ENCODE measurements around the gene CHD3. TPM values are rescaled to one million over a fixed set of nuclear protein-coding genes. Genes with fewer than 3 reads are reported as not detected.

Gene CHD3
- total and polyA plus RNA-seq, 2 donors, result 84.8 to 109 TPM

GRCh38 chr17:7887038-7887481 lies 1.5 kb upstream of the CHD3 start:
- Histone ChIP-seq H3K27ac (ENCODE audit: low read depth) (peak overlapping the region; percentile 97), H3K4me3 (ENCODE audit: low read depth, low read length) (peak overlapping the region; percentile 85), H3K36me3 (ENCODE audit: insufficient read depth) (peaks cover 3% of the 10 kb centered on the region), H3K4me1 (ENCODE audit: insufficient read depth) (no peaks in the 10 kb centered on the region)
- WGBS, result 3% methylated on average over 8 of the region's 8 CpGs
- DNase-seq (ENCODE audit: extremely low spot score), result no peak

- no peaks in the 10 kb centered on the region for H3K4me1 ChIP-seq (ENCODE audit: insufficient read depth)
- under 1% methylated on average over 35 of the region's 35 CpGs for WGBS
- H3K4me3 ChIP-seq (ENCODE audit: low read depth, low read length), result peak overlapping the region; percentile 85
- peaks cover 3% of the 10 kb centered on the region for H3K36me3 ChIP-seq (ENCODE audit: insufficient read depth)
- peak; percentile 96 for DNase-seq (ENCODE audit: extremely low spot score)
- H3K27ac ChIP-seq (ENCODE audit: low read depth), result peak overlapping the region; percentile 83
Observed at GRCh38 chr17:7887482-7888183, 956 bp upstream of the CHD3 start.

- Histone ChIP-seq H3K36me3 (ENCODE audit: insufficient read depth) (peaks cover 3% of the 10 kb centered on the region), H3K4me3 (ENCODE audit: low read depth, low read length) (no peak overlapping the region), H3K27ac (ENCODE audit: low read depth) (peak overlapping the region; percentile 72), H3K4me1 (ENCODE audit: insufficient read depth) (no peaks in the 10 kb centered on the region)
- peak; percentile 84 for DNase-seq (ENCODE audit: extremely low spot score)
- WGBS, result 16% methylated on average over 11 of the region's 11 CpGs
Observed at GRCh38 chr17:7889166-7889955, 772 bp downstream of the CHD3 start.

GRCh38 chr17:7893187-7893880 lies 4.7 kb downstream of the CHD3 start:
- H3K4me3 ChIP-seq (ENCODE audit: low read depth, low read length), result no peak overlapping the region
- H3K27ac ChIP-seq (ENCODE audit: low read depth), result no peak overlapping the region
- peaks cover 3% of the 10 kb centered on the region for H3K36me3 ChIP-seq (ENCODE audit: insufficient read depth)
- 86% methylated on average over 15 of the region's 15 CpGs for WGBS
- no peak for DNase-seq (ENCODE audit: extremely low spot score)
- no peaks in the 10 kb centered on the region for H3K4me1 ChIP-seq (ENCODE audit: insufficient read depth)

- Histone ChIP-seq H3K27ac (ENCODE audit: low read depth) (no peak overlapping the region), H3K36me3 (ENCODE audit: insufficient read depth) (peaks cover 7% of the 10 kb centered on the region), H3K4me3 (ENCODE audit: low read depth, low read length) (no peak overlapping the region), H3K4me1 (ENCODE audit: insufficient read depth) (no peaks in the 10 kb centered on the region)
- WGBS, result 92% methylated on average over 9 of the region's 9 CpGs
- DNase-seq (ENCODE audit: extremely low spot score), result no peak
Observed at GRCh38 chr17:7894226-7894625, 5.6 kb downstream of the CHD3 start.

GRCh38 chr17:7894866-7895265 lies 6.3 kb downstream of the CHD3 start:
- no peak overlapping the region for H3K4me3 ChIP-seq (ENCODE audit: low read depth, low read length)
- 85% methylated on average over 8 of the region's 8 CpGs for WGBS
- H3K36me3 ChIP-seq (ENCODE audit: insufficient read depth), result peaks cover 7% of the 10 kb centered on the region
- H3K4me1 ChIP-seq (ENCODE audit: insufficient read depth), result no peaks in the 10 kb centered on the region
- no peak for DNase-seq (ENCODE audit: extremely low spot score)
- H3K27ac ChIP-seq (ENCODE audit: low read depth), result no peak overlapping the region

- no peak overlapping the region for H3K4me3 ChIP-seq (ENCODE audit: low read depth, low read length)
- peaks cover 7% of the 10 kb centered on the region for H3K36me3 ChIP-seq (ENCODE audit: insufficient read depth)
- 86% methylated on average over 13 of the region's 13 CpGs for WGBS
- DNase-seq (ENCODE audit: extremely low spot score), result no peak
- no peaks in the 10 kb centered on the region for H3K4me1 ChIP-seq (ENCODE audit: insufficient read depth)
- no peak overlapping the region for H3K27ac ChIP-seq (ENCODE audit: low read depth)
Observed at GRCh38 chr17:7897090-7897489, 8.5 kb downstream of the CHD3 start.

GRCh38 chr17:7897773-7898172 lies 9.2 kb downstream of the CHD3 start:
- WGBS, result 33% methylated on average over 6 of the region's 6 CpGs
- Histone ChIP-seq H3K36me3 (ENCODE audit: insufficient read depth) (peaks cover 7% of the 10 kb centered on the region), H3K27ac (ENCODE audit: low read depth) (no peak overlapping the region), H3K4me3 (ENCODE audit: low read depth, low read length) (no peak overlapping the region), H3K4me1 (ENCODE audit: insufficient read depth) (no peaks in the 10 kb centered on the region)
- DNase-seq (ENCODE audit: extremely low spot score), result no peak

GRCh38 chr17:7903154-7904103 lies 14.8 kb downstream of the CHD3 start:
- 76% methylated on average over 22 of the region's 22 CpGs for WGBS
- Histone ChIP-seq H3K4me3 (ENCODE audit: low read depth, low read length) (no peak overlapping the region), H3K36me3 (ENCODE audit: insufficient read depth) (peaks cover 12% of the 10 kb centered on the region), H3K4me1 (ENCODE audit: insufficient read depth) (no peaks in the 10 kb centered on the region), H3K27ac (ENCODE audit: low read depth) (no peak overlapping the region)
- DNase-seq (ENCODE audit: extremely low spot score), result no peak

- no peak for DNase-seq (ENCODE audit: extremely low spot score)
- H3K4me1 ChIP-seq (ENCODE audit: insufficient read depth), result no peaks in the 10 kb centered on the region
- no peak overlapping the region for H3K4me3 ChIP-seq (ENCODE audit: low read depth, low read length)
- peaks cover 15% of the 10 kb centered on the region for H3K36me3 ChIP-seq (ENCODE audit: insufficient read depth)
- H3K27ac ChIP-seq (ENCODE audit: low read depth), result no peak overlapping the region
- WGBS, result 93% methylated on average over 29 of the region's 29 CpGs
Observed at GRCh38 chr17:7909089-7909488, 20.5 kb downstream of the CHD3 start.

GRCh38 chr17:7910281-7910680 lies 21.7 kb downstream of the CHD3 start:
- WGBS, result 96% methylated on average over 15 of the region's 15 CpGs
- no peak for DNase-seq (ENCODE audit: extremely low spot score)
- H3K36me3 ChIP-seq (ENCODE audit: insufficient read depth), result peaks cover 15% of the 10 kb centered on the region

GRCh38 chr17:7910711-7911110 lies 22.1 kb downstream of the CHD3 start:
- Histone ChIP-seq H3K4me1 (ENCODE audit: insufficient read depth) (no peaks in the 10 kb centered on the region), H3K27ac (ENCODE audit: low read depth) (no peak overlapping the region), H3K36me3 (ENCODE audit: insufficient read depth) (peaks cover 15% of the 10 kb centered on the region), H3K4me3 (ENCODE audit: low read depth, low read length) (no peak overlapping the region)
- no peak for DNase-seq (ENCODE audit: extremely low spot score)
- WGBS, result 91% methylated on average over 13 of the region's 13 CpGs

More at GRCh38 chr17:7910281-7910680, 21.7 kb downstream of the CHD3 start:
- Histone ChIP-seq H3K4me3 (ENCODE audit: low read depth, low read length) (no peak overlapping the region), H3K27ac (ENCODE audit: low read depth) (no peak overlapping the region), H3K4me1 (ENCODE audit: insufficient read depth) (no peaks in the 10 kb centered on the region)

- WGBS, result 72% methylated on average over 9 of the region's 9 CpGs
- no peak for DNase-seq (ENCODE audit: extremely low spot score)
- Histone ChIP-seq H3K4me1 (ENCODE audit: insufficient read depth) (no peaks in the 10 kb centered on the region), H3K27ac (ENCODE audit: low read depth) (no peak overlapping the region), H3K4me3 (ENCODE audit: low read depth, low read length) (no peak overlapping the region), H3K36me3 (ENCODE audit: insufficient read depth) (peaks cover 12% of the 10 kb centered on the region)
Observed at GRCh38 chr17:7911116-7911515, 22.5 kb downstream of the CHD3 start.

Measured in urinary bladder (tissue), 4 donors.